CMK (cell line): ENCODE measurements around the gene EFNB1.

Experiments
- DNase-seq: peaks from one replicate; pipeline ENCODE4 v3.0.0-alpha.2; 2010; ENCODE audit warnings: low read depth

Gene EFNB1

GRCh38 chrX:68827848-68828624 is 785 bp upstream of the EFNB1 start:
- peak; percentile 59 for DNase-seq

DNA sequence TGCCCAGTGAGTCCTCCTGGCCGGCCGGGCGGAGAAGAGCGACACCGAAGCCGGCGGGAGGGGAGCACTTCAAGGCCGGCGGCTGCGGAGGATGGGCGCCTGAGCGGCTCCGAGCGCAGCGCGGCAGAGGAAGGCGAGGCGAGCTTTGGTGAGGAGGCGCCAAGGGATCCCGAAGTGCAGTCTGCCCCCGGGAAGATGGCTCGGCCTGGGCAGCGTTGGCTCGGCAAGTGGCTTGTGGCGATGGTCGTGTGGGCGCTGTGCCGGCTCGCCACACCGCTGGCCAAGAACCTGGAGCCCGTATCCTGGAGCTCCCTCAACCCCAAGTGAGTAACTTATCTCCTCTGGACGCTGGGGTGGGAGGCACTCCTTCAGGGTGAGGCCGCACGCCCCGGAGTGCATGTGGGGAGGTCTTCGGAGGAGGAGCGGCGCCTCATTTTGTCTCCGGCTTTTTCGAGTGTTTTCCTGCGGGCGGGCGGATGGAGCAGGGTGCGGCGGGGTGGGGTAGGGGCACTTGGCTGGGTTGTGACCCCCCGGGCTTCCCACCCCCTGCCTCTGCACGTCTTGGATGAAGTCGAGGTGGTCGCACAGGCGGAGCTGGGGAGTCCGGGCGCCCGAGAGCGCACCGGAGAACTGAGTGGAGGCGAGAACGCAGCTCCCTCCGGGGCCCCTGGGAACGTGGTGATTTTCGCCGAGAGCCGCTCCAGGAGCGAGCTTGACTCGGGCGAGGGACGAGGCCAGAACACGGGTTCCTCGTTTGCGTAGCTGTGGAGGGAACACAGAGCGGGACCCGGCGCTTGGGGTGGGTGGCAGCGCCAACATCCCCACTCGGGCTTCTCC is 979 bp downstream of the EFNB1 start:
- DNase-seq: no peak

GRCh38 chrX:68830419-68831404 is 1.9 kb downstream of the EFNB1 start:
- no peak for DNase-seq

DNA sequence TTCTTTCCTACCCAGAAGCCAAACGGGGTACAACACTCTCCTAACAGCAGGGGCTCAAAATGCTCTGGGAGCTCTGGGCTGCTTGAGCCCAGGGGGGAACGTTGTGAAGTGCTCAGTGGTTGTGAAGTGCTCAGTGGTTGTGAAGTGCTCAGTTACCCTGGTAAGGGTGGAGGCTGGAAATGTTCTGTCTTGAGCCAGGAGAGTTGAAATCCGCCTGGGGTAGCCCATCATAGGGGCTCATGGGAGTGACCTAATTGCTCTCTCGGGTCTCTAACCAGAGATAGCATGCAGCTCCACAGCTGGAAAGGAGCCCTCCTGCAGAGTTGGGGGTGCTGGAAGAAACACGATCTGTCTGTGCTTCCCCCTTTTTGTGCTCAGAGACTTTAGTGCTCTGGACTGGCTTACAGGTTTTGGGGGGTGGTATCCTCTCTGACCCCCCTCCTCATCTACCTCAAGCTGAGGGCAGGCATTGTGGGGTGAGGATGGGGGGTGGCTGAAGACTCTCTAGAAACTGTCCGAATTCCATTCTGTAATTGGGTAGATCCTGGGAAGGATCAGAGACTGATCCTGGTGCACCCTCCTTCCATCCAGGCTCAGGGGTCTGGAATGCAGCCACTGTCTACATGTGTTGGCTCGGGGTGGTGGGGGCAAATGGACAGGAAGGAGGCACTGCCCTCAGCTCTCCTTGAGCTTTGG is 2.7 kb downstream of the EFNB1 start:
- no peak for DNase-seq

DNA sequence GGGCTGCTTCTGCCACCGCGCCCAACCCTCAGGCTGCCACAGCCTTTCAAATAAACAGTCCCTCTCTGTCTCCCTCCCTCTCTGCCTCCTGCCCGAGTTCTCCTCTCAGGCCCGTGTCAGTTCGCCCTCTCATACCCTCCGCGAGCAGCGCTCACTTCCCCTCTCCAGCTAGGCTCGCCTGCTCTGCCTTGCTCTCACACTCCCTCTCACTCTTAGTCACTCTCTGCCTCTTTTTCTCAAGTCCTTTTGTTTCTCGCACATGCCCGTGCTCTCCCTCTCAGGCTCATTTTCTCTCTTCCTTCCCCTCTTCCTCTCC is 3.2 kb downstream of the EFNB1 start:
- no peak for DNase-seq

DNA sequence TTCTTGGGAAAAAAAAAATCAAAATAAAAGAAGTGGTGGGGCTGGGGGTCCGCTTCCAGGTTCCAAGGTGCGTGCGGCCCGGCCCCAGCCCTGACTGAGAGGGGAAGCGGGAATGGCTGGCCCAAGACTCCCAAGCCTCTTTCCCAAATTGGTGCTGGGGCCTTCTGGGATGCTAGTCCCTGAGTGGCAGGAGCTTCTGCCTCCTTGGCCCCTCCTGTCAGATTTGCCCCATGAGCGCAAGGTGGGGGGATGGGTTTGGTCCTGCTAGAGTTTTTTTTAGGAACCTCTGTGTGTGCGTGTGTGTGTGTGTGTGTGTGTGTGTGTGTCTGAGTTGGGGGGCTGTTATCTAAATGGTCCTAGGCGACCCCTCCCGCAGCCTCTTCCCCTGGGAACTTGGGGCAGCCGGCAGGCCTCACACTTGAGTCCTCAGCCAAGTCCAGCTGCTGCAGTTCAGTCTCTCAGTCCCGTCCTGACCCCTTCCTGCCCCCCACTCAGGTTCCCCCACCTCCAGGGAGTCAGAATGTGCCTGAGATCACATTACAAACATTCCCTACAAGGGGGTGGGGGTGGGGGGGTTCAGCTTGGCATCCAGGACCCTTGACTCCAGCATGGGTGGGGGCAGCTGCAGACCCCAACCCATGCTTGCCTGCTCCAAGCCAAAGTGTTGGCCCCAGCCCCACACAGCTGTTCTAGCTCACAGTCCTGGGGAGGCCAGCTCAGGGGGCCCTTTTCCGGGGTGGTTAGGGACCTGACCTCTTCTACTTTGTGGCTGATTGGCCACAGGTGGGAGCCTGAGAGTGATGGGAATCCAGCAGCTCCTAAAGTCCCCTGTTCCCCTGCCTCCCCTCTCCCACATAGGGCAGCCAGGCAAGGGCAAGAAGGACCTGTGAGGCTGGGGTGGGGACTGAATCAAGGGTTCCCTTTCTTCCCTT is 4.0 kb downstream of the EFNB1 start:
- DNase-seq: no peak

GRCh38 chrX:68833448-68833805 is 4.6 kb downstream of the EFNB1 start:
- DNase-seq: no peak

DNA sequence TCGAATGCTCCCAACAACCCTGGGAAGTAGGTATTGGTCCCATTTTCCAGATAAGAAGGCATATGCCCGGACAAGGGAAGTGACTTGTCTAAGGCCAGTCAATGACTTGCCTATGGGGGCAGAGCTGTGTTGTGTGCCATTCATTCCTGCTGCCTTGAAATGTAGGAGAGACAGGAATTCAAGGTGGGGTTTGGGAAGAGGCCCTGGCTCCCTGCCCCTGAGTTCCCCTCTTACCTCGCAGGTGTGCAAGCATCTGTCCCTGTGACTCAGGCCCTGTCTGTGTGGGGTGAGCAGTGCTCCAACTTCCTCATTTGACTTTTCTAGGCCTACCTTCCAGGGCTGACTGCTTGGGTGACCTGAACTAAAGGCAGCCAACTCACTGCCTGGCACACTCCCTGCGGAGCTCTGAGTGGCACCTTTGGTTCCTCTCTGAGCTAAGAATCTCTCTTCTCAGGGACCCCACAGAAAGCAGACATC is 5.1 kb downstream of the EFNB1 start:
- DNase-seq: no peak

DNA sequence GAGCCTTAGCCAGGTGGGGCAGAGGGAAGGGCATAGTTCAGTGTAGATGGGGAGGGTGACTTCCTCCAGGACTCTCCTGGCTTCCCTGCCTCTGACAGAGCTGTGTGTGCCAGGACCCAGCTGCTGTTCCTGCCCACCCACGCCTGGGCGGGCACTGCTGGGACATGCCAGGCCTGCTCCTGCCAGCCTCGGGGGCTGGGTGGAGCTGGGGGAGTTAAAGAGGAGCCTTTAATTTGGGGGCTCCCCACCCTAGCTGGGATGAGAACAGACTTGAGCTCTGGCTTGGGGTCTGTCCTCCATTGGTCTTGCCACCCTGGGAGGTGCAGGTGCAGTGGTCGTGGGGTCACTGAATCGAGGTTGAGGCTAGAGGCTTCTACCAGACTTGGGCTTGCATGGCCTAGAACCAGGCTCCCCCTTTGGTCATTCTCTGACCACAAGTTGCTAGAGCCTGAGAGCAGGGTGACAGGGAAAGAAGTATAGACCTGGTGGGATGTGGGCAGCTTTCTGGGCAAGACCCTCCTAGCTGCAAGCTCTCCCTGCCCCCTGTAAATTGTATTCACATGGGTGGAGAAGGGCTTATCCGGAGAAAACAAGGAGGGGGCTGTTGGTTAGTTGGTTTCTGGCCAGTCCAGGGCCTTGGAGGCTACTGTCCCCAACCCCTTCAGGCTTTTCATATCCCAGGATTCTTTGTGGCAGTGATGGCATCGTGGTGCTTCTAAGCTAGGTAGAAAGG is 5.7 kb downstream of the EFNB1 start:
- DNase-seq: no peak

- no peak for DNase-seq
These were observed 6.3 kb downstream of the EFNB1 start for GRCh38 chrX:68835104-68835442.

- DNase-seq: no peak
These were observed 6.6 kb downstream of the EFNB1 start for GRCh38 chrX:68835468-68835867.

GRCh38 chrX:68837119-68837518 is 8.3 kb downstream of the EFNB1 start:
- no peak for DNase-seq

DNA sequence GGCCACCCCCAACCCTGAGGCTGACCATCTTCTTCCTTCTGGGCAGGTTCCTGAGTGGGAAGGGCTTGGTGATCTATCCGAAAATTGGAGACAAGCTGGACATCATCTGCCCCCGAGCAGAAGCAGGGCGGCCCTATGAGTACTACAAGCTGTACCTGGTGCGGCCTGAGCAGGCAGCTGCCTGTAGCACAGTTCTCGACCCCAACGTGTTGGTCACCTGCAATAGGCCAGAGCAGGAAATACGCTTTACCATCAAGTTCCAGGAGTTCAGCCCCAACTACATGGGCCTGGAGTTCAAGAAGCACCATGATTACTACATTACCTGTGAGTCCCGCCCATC is 9.7 kb downstream of the EFNB1 start:
- no peak for DNase-seq

DNA sequence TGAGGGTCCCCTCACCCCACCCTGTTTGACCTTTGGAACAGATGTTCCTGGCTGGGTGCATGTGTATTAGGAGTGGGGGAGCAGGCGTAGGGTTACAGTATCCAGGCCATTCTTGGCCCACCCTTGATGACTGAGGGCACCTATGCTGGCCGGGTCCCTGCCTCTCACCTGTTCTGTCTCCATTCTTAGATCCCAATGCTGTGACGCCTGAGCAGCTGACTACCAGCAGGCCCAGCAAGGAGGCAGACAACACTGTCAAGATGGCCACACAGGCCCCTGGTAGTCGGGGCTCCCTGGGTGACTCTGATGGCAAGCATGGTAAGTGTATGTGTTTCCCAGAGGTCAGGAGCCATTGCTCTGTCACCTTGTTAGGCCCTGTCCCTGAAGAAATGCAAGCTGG is 10.9 kb downstream of the EFNB1 start:
- no peak for DNase-seq

GRCh38 chrX:68840256-68840655 is 11.4 kb downstream of the EFNB1 start:
- no peak for DNase-seq

DNA sequence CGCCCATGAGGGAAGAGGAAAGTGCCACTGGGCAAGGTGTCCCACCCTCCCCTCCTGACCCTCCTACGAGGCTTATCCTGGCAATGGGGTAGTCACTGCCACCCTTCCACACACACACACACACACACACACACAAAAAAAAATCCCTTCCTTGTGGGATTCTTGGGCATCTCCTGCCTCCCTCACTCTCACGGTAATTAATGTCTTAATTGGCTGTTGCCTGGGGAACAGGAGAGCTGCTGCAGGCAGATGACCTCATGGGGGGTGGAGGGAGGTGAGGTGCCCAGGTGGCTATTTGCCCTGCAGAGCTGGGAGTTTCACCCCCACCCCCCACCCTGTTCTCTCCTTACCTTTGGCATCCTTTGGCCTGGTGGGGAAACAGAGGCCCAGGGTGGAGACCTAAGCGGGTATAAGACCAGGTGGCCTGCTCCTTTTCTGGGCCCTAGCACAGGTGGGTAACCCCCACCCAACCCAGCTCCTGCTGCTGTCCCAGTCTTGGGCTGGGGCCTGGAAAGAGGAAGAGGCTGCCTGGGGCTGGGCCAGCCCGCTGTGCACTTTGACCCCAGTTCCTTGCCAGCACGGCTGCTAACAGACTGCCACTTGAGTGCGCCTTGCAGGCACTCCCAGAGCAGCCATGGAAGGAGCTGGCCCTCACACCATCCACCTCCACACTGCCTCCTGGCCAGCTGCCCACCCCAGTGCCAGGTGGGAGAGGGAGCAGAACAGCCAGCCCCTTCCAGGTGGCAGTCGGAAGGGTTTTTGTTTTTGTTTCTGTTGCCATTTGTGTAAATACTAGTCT is 12.6 kb downstream of the EFNB1 start:
- no peak for DNase-seq

- no peak for DNase-seq
These were observed 13.5 kb downstream of the EFNB1 start for GRCh38 chrX:68842351-68842750.

DNA sequence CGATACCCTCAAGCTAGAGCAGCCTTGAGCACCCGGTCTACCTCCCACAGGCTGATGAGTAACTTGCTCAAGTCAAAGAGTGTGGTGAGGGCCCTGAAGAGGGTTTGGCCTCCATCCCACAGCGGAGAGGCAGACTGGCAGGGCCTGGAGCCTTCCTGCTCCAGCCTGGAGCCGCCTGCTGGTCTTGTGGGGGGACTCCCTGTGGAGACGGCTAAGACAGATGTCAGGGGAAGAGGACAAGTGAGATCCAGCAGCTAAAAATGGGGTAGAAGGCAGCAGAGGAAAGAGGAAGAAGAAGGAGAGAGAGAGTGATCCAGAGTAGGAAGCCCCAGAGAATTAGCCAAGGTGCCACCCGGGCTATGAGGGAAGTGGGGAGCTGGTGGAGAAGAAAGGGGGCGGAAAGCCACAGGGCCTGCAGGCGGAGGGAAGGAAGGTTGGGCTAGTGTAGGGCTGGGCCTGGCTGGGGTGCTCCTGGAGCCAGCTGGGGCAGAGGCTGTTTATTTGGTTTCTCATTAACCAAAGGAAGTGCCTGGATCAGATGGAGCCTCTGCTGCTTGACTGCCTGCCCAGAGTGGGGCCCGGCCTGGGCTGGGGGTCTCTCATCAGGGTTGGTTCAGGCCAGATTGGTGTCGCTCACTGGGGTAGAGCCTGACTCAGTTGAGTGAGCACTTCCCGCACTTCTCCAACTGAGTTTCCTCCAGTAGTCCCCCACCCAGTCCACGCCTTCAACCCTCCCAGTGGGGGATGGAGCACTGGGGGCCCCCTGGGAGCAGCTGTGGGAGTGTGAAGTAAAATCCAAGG is 14.2 kb downstream of the EFNB1 start:
- no peak for DNase-seq
